Omental fat pad (tissue), 4 donors: ENCODE results near the gene TTLL3. TPM values are rescaled to one million over a fixed set of nuclear protein-coding genes. Genes with fewer than 3 reads are reported as not detected.

Source experiments
- ATAC-seq: fragments of 150-250 bp; one replicate; pipeline ENCODE4 v1.9.1; 2016; ENCODE audit warnings: mild to moderate bottlenecking, moderate library complexity; ENCODE audit not compliant: low FRiP score
- DNase-seq: peaks from one replicate; pipeline ENCODE4 v3.0.0-alpha.2; 2019; ENCODE audit warnings: low spot score
- CTCF ChIP-seq, 3 donors: fragments of 450-650 bp; IDR thresholded peaks; one replicate each; pipeline ENCODE4 v1.5.1; 2016 to 2017; ENCODE audit warnings: antibody characterized with exemption in 3 of 3, mild to moderate bottlenecking in 3 of 3, moderate library complexity in 2 of 3
- total RNA-seq, 4 donors: library from RNA; depleted of rRNA; stranded (reverse); fragments of >200 nt; gene quantifications; one replicate each; pipeline ENCODE4 v1.1.0, GENCODE V29; 2016

Gene TTLL3
- total RNA-seq, 4 donors from 2014 or later, result 40.4 to 91.1 (median 54.7) TPM

DNA sequence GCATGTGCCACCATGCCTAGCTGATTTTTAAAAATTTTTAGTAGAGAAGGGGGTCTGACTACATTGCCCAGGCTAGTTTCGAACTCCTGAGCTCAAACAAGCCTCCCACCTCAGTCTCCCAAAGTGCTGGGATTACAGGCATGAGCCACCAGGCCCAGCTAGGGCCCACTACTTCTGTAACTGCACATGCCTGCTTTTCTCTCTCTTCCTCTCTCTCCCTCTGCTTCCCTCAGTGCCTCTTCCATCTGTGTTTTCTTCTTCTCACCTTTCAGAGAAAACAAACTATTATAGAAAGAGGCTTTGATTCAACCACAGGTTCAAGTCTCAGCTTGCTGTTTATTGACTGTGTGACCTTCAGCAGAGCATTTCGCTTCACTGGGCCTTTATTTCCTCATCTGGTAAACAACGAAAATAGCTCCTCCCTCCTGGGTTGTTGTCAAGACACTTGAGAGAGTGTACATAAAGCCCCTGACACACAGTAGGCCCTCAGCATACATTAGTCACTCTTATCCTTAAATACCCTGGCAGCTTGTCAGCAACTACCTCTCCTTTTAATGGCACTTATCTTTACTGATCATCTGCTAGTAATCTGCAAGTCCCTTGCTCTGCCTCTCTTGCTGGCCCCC lies 28.0 kb upstream of the TTLL3 start:
- DNase-seq (no peak), ATAC-seq (no peak)
- no peak for TF ChIP-seq CTCF (IDR thresholded peaks at IDR 0.05)

- ATAC-seq (no peak), DNase-seq (no peak)
- no peak for TF ChIP-seq CTCF (IDR thresholded peaks at IDR 0.05)
These were observed 27.3 kb upstream of the TTLL3 start for GRCh38 chr3:9782770-9783169.

GRCh38 chr3:9783954-9784353 lies 26.1 kb upstream of the TTLL3 start:
- no peak for TF ChIP-seq CTCF (IDR thresholded peaks at IDR 0.05)
- DNase-seq, result no peak

GRCh38 chr3:9784965-9785364 lies 25.1 kb upstream of the TTLL3 start:
- ATAC-seq, result no peak
- no peak for DNase-seq

More at GRCh38 chr3:9783954-9784353, 26.1 kb upstream of the TTLL3 start:
- ATAC-seq, result no peak

DNA sequence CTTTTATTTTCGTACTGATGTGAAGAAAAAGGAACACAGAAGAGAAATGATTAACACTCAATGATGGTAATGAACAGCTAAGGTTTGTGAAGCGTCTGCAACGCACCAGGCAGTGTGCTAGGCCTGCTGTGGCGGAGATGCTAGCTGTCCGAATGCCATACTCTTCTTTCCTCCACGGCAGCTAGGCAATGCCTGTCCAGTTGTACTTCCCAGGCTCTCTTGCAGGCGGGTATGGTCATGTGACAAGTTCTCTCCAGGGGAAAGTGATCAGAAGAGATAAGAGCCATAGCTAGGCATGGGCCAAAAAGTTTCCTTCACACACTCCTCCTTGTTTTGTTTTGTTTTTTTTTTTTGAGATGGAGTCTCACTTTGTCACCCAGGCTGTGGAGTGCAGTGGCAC lies 24.5 kb upstream of the TTLL3 start:
- no peak for DNase-seq
- no peak for ATAC-seq
- TF ChIP-seq CTCF (IDR thresholded peaks at IDR 0.05), result no peak

More at GRCh38 chr3:9784965-9785364, 25.1 kb upstream of the TTLL3 start:
- no peak for TF ChIP-seq CTCF (IDR thresholded peaks at IDR 0.05)

DNA sequence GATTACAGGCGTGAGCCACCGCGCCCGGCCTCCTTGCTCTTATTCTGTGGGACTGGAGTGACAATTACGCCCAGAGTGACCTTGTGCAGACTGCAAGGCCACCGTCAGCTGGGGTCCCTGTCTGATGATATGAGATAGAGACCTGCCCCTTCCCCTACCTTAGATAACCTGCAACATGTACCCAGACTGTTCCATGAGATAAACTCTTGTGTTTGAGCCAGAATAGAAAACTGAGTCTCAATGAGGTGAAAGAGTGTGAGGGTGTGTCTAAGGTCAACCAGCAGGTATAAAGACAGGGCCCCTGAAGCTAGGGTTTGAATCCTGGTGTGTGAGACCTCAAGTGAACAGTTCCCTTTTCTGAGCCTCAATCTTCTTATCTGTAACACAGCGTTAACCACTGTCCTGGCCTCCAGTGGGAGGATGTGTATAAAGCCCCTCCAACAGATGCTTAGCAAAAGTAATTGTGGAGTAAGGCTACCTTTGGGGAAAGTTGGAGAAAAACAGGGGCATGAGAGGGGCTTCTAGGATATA lies 23.8 kb upstream of the TTLL3 start:
- ATAC-seq (no peak), DNase-seq (no peak)
- TF ChIP-seq CTCF (IDR thresholded peaks at IDR 0.05), result no peak
